HG02943 (cell line): ENCODE results near the gene FBRSL1.
"Not testable (repeated sequence)": the region's sequence is repeated elsewhere in the genome, so short reads cannot be mapped to it uniquely, and the experiment has no call there.

Experiments used
- ATAC-seq: cut with Tn5 transposase; IDR thresholded peaks from one replicate; pipeline ENCODE4 v1.9.1; 2021; ENCODE audit warnings: mild to moderate bottlenecking, low read depth, moderate library complexity; ENCODE audit not compliant: unreplicated experiment

FBRSL1 gene

DNA sequence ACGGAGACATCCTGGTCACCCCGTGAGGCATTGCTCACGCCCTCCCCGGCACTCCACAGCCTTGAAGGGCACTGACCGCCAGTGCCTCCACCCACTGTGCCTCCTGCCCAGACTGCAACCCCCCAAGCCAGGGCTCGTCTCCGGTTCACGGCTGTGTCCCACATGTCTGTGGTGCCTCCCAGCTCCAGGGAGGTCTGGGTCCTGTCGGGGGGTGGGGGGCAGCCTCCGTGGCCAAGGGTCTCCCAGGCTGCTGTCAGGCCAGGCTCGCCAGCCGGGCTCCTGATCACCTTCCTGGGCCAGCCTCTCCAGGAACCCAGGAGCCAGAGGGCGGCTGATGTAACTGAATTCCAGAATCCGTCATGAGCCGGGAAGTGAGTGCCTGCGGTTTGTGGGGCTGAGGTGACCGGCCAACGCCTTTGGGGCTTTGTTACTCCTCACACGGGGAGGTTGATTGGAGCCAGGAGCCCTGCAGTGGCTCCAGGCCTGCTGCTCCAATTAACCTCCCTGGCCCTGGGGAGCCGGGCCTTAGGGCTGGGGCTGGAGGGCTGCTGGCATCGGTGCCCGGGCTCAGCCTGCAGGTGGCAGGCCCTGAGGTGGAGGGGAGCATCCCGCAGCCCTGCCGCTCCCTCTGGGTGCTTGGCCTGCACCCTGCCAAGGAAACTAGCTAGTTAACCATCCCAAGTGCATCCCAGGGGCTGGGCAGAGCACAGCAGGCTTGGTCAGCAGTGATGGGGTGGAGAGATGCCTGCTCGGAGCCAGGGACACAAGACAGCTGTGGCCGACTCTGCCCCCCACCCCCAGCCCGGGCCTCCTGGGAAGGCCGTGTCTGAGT lies 36.4 kb upstream of the FBRSL1 start:
- ATAC-seq: no peak

DNA sequence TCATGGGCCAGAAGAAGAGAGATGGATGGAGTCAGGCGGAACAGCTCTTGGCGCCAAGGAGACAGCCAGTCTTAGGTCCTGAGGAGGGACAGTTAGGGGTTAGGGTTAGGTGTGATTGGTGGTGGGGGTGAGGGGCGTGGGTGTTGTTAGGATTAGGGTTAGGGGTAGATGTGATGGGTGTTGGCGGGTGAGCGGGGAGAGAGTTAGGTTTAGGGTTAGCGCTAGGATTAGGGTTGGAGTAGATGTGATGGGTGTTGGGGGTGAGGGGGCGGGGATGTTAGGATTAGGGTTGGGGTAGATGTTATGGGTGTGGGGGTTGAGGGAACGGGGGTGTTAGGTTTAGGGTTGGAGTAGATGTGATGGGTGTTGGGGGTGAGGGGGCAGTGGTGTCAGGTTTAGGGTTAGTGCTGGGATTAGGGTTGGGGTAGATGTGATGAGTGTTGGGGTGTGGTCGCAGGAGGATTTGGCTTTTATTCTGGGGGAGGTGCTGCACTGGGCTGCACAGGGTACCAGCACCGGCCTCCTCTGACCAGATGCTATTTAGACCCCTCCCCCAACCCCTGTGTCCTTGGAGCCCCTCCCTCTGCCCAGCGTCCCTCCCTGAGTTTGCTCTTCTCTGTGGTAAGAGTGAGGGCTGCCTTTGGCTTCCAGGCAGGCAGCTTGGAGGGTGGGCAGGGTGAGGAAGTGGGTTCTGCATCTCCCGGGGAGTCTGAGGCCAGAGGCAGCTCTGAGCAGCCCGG lies 35.6 kb upstream of the FBRSL1 start:
- ATAC-seq: no peak

- ATAC-seq: no peak
Observed at GRCh38 chr12:132454933-132455418, 35.0 kb upstream of the FBRSL1 start.

- no peak for ATAC-seq
Observed at GRCh38 chr12:132455565-132455964, 34.4 kb upstream of the FBRSL1 start.

GRCh38 chr12:132456186-132456943 lies 33.6 kb upstream of the FBRSL1 start:
- ATAC-seq: no peak

DNA sequence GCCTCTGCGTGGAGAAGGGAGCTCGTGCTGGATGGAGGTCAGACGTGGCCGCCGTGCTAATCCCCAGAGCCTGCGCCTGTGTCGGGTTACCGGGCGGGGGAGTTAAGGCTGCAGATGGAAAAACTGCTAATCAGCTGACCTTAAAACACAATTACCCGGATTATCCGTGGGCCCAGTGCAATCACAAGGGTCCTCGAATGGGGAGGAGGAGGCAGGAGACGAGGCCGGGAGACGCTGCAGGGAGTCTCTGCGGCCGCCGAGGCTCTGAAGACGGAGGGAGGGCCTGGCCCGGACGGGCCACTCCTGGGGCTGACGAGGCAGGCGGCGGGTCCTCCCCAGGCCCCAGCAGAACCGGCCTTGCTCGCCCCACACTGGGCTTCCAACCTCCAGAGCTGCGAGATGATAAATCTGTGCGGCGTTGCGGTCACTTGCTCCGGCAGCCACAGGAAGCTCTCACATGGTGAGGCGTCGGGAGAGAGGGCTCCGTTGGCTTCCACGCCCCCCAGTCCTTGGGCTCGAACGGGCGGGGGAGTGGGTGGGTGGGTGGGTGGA lies 32.9 kb upstream of the FBRSL1 start:
- ATAC-seq: no peak

GRCh38 chr12:132458441-132458840 lies 31.5 kb upstream of the FBRSL1 start:
- ATAC-seq: no peak

DNA sequence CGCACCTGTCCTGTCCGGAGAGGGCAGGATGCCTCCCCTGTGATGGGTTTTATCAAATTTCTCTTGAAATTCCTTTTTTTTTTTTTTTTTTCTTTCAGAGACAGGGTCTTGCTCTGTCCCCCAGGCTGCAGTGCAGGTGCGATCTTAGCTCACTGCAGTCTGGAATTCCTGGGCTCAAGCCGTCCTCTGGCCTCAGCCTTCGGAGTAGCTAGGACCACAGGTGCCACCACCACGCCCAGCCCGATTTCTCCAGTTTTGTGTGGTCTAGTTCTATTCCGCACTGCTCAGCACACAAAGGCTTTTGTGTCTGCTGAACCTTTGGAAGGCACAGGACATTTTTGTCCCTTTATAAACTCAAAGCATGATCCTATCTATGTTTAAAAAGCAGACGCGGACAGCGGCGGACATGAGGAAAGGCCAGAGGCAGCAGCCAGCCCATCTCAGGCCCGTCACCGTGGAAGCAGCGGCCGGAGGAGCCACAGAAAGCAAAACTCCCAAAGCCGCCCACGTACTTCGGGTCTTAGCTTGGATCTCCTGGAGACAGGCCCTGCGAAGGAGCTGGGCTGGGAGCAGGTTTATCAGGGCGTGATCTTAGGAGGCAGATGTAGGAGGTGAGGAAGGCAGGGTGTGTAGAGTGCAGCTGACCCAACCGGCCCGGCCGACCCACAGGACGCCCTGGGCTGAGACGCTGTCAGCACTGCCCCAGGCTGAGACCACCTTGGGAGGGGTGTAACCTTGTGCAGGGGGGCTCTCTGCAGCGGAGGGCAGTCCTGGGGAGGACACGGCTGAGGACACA lies 30.9 kb upstream of the FBRSL1 start:
- no peak for ATAC-seq

DNA sequence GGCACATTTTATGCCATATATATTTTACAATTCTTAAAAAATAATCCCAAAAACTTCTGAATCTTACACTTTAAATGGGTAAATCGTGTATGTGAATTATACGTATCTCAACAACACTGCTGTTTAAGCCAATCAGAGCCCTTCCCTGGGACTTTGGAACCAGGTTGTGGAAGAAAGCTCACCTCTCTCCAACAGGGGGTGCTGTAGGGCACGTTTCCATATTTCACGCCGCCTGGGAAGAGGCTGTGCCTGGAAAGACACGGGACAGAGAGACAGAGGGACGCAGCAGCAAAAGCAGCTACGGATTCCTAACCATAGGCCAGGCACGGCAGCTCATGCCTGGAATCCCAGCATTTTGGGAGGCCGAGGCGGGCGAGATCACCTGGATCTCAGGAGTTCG lies 29.4 kb upstream of the FBRSL1 start:
- no peak for ATAC-seq

GRCh38 chr12:132461526-132461925 lies 28.4 kb upstream of the FBRSL1 start:
- no peak for ATAC-seq

- ATAC-seq: no peak
Observed at GRCh38 chr12:132462788-132463187, 27.2 kb upstream of the FBRSL1 start.

DNA sequence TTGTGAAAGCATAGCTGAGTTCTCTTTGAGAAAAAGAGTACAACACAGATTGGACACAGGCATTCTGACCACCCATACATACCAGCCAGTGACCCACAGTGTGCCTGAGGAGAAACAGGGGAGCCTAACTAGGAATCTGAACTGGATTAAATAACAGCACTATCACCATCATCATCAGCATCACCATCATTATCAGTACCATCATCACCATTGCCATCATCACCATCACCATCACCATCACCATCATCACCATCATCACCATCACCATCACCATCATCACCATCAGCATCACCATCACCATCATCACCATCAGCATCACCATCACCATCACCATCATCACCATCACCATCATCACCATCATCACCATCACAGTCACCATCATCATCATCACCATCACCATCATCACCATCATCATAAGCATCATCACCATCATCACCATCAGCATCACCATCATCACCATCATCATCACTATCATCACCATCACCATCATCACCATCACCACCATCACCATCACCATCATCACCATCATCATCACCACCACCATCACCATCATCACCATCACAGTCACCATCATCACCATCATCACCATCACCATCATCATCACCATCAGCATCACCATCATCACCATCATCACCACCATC lies 26.5 kb upstream of the FBRSL1 start:
- ATAC-seq: not testable (repeated sequence)

GRCh38 chr12:132464304-132464703 lies 25.6 kb upstream of the FBRSL1 start:
- ATAC-seq: not testable (repeated sequence)

DNA sequence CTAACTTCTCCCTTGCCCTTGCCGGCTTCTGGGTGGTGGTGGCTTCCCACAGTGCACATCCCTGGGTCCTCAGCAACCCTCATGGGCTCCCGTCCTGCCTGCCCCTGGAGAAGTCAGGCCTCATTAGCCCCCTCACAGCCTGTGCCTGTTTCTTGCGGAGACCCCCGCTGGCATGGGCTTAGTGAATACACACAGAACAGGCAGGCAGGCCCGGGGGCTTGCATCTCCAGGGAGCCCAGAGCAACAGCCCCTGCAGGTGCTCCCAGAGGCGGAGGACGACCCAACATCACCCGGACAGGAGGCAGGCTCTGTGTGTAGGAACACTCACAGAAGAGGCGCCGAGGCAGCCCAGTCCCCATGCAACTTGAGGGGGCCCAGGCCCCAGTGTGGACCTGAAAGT lies 25.1 kb upstream of the FBRSL1 start:
- no peak for ATAC-seq

- ATAC-seq: no peak
Observed at GRCh38 chr12:132465269-132466190, 24.4 kb upstream of the FBRSL1 start.

- no peak for ATAC-seq
Observed at GRCh38 chr12:132466241-132467201, 23.4 kb upstream of the FBRSL1 start.

DNA sequence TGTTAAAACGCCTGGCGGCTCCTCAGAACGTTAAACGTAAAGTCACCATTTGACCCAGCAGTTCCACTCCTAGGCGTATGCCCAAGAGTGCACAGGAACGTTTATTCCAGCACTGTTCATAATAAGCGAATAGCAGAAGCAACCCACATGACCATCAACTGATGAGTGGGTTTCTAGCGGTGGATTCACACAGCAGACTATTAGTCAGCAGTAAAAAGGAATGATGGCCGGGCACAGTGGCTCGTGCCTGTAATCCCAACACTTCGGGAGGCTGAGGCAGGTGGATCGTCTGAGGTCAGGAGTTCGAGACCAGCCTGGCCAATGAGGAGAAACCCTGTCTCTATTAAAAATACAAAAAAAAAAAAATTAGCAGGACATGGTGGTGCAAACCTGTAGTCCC lies 22.4 kb upstream of the FBRSL1 start:
- no peak for ATAC-seq
